ENCODE results near the gene RHO.

DNA sequence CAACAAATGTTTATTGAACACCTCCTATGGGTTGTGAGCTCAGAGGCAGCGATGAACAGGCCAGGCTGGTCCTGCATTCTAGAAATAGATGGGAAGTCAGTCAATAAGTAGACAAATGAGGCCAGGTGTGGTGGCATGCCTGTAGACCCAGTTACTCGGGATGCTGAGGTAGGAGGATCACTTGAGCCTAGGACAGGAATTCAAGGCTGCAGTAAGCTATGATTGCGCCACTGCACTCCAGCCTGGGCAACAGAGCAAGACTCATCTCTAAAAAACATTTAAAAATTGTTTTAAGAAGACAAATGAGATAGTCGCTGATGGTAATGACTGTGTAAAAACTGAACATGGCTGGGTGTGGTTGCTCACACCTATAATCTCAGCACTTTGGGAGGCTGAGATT, 4.4 kb upstream of the RHO start:
- no peak for TF ChIP-seq TCF7L2 (IDR thresholded peaks at IDR 0.05; ENCODE audit: borderline replicate concordance, extremely low read depth, insufficient read depth, insufficient read length)
- TF ChIP-seq CTCF (IDR thresholded peaks at IDR 0.05 in 2 of 3, conservative IDR thresholded peaks at IDR 0.05 in 1 of 3; ENCODE audit: borderline replicate concordance in 1 of 3, insufficient read depth in 1 of 3, low read depth in 2 of 3, low read length in 2 of 3) = no peak
- TF ChIP-seq EZH2phosphoT487 (IDR thresholded peaks at IDR 0.05; ENCODE audit: borderline replicate concordance) = no peak
- no peak for TF ChIP-seq RAD21 (IDR thresholded peaks at IDR 0.05; ENCODE audit: low read depth)
- TF ChIP-seq CEBPB (IDR thresholded peaks at IDR 0.05; ENCODE audit: low read depth) = no peak
- TF ChIP-seq SIN3A (IDR thresholded peaks at IDR 0.05; ENCODE audit: low read depth) = no peak
- TF ChIP-seq, protein P1, sequence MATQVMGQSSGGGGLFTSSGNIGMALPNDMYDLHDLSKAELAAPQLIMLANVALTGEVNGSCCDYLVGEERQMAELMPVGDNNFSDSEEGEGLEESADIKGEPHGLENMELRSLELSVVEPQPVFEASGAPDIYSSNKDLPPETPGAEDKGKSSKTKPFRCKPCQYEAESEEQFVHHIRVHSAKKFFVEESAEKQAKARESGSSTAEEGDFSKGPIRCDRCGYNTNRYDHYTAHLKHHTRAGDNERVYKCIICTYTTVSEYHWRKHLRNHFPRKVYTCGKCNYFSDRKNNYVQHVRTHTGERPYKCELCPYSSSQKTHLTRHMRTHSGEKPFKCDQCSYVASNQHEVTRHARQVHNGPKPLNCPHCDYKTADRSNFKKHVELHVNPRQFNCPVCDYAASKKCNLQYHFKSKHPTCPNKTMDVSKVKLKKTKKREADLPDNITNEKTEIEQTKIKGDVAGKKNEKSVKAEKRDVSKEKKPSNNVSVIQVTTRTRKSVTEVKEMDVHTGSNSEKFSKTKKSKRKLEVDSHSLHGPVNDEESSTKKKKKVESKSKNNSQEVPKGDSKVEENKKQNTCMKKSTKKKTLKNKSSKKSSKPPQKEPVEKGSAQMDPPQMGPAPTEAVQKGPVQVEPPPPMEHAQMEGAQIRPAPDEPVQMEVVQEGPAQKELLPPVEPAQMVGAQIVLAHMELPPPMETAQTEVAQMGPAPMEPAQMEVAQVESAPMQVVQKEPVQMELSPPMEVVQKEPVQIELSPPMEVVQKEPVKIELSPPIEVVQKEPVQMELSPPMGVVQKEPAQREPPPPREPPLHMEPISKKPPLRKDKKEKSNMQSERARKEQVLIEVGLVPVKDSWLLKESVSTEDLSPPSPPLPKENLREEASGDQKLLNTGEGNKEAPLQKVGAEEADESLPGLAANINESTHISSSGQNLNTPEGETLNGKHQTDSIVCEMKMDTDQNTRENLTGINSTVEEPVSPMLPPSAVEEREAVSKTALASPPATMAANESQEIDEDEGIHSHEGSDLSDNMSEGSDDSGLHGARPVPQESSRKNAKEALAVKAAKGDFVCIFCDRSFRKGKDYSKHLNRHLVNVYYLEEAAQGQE (IDR thresholded peaks at IDR 0.05; ENCODE audit: low read depth) = no peak
- no peak for TF ChIP-seq ELF1 (IDR thresholded peaks at IDR 0.05; ENCODE audit: borderline replicate concordance, low read depth)
- no peak for TF ChIP-seq POLR2AphosphoS5 (IDR thresholded peaks at IDR 0.05; ENCODE audit: low read depth, low read length)
- TF ChIP-seq POLR2A (IDR thresholded peaks at IDR 0.05; ENCODE audit: borderline replicate concordance, extremely low read depth, insufficient read depth, insufficient read length) = no peak
- TF ChIP-seq, protein P2, sequence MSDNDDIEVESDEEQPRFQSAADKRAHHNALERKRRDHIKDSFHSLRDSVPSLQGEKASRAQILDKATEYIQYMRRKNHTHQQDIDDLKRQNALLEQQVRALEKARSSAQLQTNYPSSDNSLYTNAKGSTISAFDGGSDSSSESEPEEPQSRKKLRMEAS (IDR thresholded peaks at IDR 0.05) = no peak
- no peak for TF ChIP-seq EZH2 (IDR thresholded peaks at IDR 0.05)
- TF ChIP-seq, protein P3, sequence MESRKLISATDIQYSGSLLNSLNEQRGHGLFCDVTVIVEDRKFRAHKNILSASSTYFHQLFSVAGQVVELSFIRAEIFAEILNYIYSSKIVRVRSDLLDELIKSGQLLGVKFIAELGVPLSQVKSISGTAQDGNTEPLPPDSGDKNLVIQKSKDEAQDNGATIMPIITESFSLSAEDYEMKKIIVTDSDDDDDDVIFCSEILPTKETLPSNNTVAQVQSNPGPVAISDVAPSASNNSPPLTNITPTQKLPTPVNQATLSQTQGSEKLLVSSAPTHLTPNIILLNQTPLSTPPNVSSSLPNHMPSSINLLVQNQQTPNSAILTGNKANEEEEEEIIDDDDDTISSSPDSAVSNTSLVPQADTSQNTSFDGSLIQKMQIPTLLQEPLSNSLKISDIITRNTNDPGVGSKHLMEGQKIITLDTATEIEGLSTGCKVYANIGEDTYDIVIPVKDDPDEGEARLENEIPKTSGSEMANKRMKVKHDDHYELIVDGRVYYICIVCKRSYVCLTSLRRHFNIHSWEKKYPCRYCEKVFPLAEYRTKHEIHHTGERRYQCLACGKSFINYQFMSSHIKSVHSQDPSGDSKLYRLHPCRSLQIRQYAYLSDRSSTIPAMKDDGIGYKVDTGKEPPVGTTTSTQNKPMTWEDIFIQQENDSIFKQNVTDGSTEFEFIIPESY (IDR thresholded peaks at IDR 0.05; ENCODE audit: extremely low read depth, insufficient replicate concordance, low read length) = no peak

Data from HCT116 (cell line).